A673 (cell line): Measurements from ENCODE around the gene RIIAD1. TPM values are rescaled to one million over a fixed set of nuclear protein-coding genes. Genes with fewer than 3 reads are reported as not detected.

ENCODE experiments used
- BruUV-seq: library from RNA; stranded (reverse); fragments of 400-500 nt; replicated peaks from 2 replicates; lab custom pipeline; 2021; lab: Mats Ljungman, UMichigan
- CTCF ChIA-PET: fragments of 300-600 bp; sonication (Branson Sonifier 250); formaldehyde crosslinking; loops from one replicate; lab custom pipeline; 2022; ENCODE audit warnings: antibody characterized with exemption; lab: Charles Lee
- POLR2A ChIA-PET: fragments of 300-600 bp; sonication (Branson Sonifier 250); formaldehyde crosslinking; loops from one replicate; lab custom pipeline; 2022; ENCODE audit warnings: antibody characterized with exemption; ENCODE audit not compliant: low non-redundant PET; lab: Charles Lee
- DNase-seq: peaks from one replicate; pipeline ENCODE4 v3.0.0-alpha.2; 2015; ENCODE audit warnings: low spot score
- H3K27ac ChIP-seq: fragments of 200-600 bp; sonication (generic); 2 replicates; pipeline ENCODE4 v1.5.1; 2016; ENCODE audit warnings: mixed run types, low read depth, mild to moderate bottlenecking, mixed read lengths, antibody characterized with exemption, low read length; ENCODE audit not compliant: poor library complexity, severe bottlenecking
- H3K27me3 ChIP-seq: fragments of 200-600 bp; sonication (generic); replicated peaks from 2 replicates; pipeline ENCODE4 v1.6.1; 2017; ENCODE audit warnings: mixed run types, low read depth, mild to moderate bottlenecking, mixed read lengths, antibody characterized with exemption, low read length; ENCODE audit not compliant: insufficient read depth, poor library complexity
- H3K36me3 ChIP-seq: fragments of 200-600 bp; sonication (generic); 2 replicates; pipeline ENCODE4 v1.6.1; 2016; ENCODE audit warnings: mixed run types, mild to moderate bottlenecking, mixed read lengths, antibody characterized with exemption, low read length; ENCODE audit not compliant: insufficient read depth, poor library complexity, severe bottlenecking
- H3K4me1 ChIP-seq: fragments of 200-600 bp; sonication (generic); 2 replicates; pipeline ENCODE4 v1.6.1; 2017; ENCODE audit warnings: mixed run types, mild to moderate bottlenecking, mixed read lengths, antibody characterized with exemption, low read length; ENCODE audit not compliant: insufficient read depth, poor library complexity, severe bottlenecking
- H3K4me3 ChIP-seq: fragments of 200-600 bp; sonication (generic); 2 replicates; pipeline ENCODE4 v1.5.1; 2016; ENCODE audit warnings: low read depth, mixed run types, mild to moderate bottlenecking, mixed read lengths, low read length; ENCODE audit not compliant: poor library complexity, severe bottlenecking
- H3K9me3 ChIP-seq: fragments of 200-600 bp; sonication (generic); 2 replicates; pipeline ENCODE4 v1.6.1; 2016; ENCODE audit warnings: mixed run types, low read depth, mild to moderate bottlenecking, mixed read lengths, antibody characterized with exemption, low read length; ENCODE audit not compliant: poor library complexity, severe bottlenecking
- CTCF ChIP-seq: fragments of 300-800, 200-600 bp; sonication (generic); conservative IDR thresholded peaks from 2 replicates; pipeline ENCODE4 v1.5.1; 2017; ENCODE audit warnings: low read depth, mild to moderate bottlenecking, antibody characterized with exemption, low read length, moderate library complexity, mixed read lengths
- EZH2 ChIP-seq: fragments of 200-600 bp; sonication (generic); IDR thresholded peaks from 2 replicates; pipeline ENCODE4 v1.6.1; 2017; ENCODE audit warnings: borderline replicate concordance, low read depth, mild to moderate bottlenecking, mixed read lengths, antibody characterized with exemption, low read length; ENCODE audit not compliant: poor library complexity, severe bottlenecking
- intact Hi-C: fragments of 100-400 bp; cut with micrococcal nuclease; formaldehyde crosslinking; loops from one replicate; pipeline ENCODE4 v1.10.0; 2022; ENCODE audit not compliant: unreplicated experiment
- total RNA-seq: library from RNA; stranded (reverse); gene quantifications from 2 replicates; pipeline ENCODE4 v1.2.3, GENCODE V29; 2021

RIIAD1 gene
- total RNA-seq, 1 experiment from 2014 or later, result not detected

- Histone ChIP-seq H3K27ac (no peak overlapping the region), H3K4me1 (peaks cover 15% of the 10 kb centered on the region), H3K9me3 (no peaks in the 10 kb centered on the region), H3K36me3 (no peaks in the 10 kb centered on the region), H3K4me3 (no peak overlapping the region), H3K27me3 (peaks cover 84% of the 10 kb centered on the region)
- ChIA-PET POLR2A (no interaction called here), CTCF (no interaction called here)
- no TSS peak for BruUV-seq
- no peak for DNase-seq
- TF ChIP-seq CTCF, result no peak
- TF ChIP-seq EZH2, result no peak
- intact Hi-C loops, result no loop called here
These were observed 1.2 kb upstream of the RIIAD1 start for GRCh38 chr1:151720125-151720524.

GRCh38 chr1:151720554-151720953, 768 bp upstream of the RIIAD1 start:
- CTCF ChIA-PET, result no interaction called here
- H3K27ac ChIP-seq, result no peak overlapping the region

DNA sequence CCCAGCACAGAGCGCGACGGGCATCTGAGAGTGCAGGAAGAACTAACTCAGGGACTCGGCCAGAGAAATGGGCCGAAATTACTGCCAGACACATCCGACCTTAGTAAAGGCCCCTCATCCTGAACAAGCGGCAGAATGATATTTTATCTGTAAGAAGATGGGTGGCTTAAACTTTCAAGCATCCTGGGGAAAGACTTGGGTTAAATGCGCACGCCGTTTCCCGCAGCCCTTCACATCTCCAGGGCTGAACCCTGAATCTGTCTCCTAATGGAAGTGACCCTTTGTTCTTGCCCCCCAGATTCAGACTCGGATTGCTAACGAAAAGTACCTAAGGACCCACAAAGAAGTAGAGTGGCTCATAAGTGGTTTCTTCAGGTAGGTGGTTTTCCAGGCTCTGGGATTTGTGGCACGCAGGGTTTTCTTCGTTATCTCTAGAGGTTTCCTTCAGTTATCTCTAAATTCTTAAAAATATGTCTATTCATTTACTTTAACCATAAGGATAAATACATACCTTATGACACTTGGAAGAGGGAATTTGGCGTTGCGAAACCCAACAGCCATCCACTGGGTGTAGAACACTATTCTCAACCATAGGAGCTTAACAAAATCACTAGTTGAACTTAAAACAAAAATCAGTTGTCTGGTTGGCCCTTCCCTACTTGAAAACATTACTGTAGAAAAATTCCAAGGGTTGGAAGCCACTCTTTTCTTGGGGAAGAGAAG, 627 bp downstream of the RIIAD1 start:
- no peak for DNase-seq
- intact Hi-C loops, result no loop called here
- peak overlapping the region; percentile 33 for H3K4me3 ChIP-seq
- H3K9me3 ChIP-seq, result no peaks in the 10 kb centered on the region
- no peaks in the 10 kb centered on the region for H3K36me3 ChIP-seq
- H3K4me1 ChIP-seq, result peaks cover 12% of the 10 kb centered on the region
- ChIA-PET CTCF (no interaction called here), POLR2A (no interaction called here)
- TF ChIP-seq CTCF (no peak), EZH2 (peak; percentile 72)
- peaks cover 85% of the 10 kb centered on the region for H3K27me3 ChIP-seq
- no TSS peak for BruUV-seq
- no peak overlapping the region for H3K27ac ChIP-seq

More at GRCh38 chr1:151720554-151720953, 768 bp upstream of the RIIAD1 start:
- no TSS peak for BruUV-seq
- intact Hi-C loops, result no loop called here
- H3K36me3 ChIP-seq, result no peaks in the 10 kb centered on the region
- no peak for DNase-seq
- peaks cover 82% of the 10 kb centered on the region for H3K27me3 ChIP-seq
- POLR2A ChIA-PET, result no interaction called here
- no peaks in the 10 kb centered on the region for H3K9me3 ChIP-seq
- peak overlapping the region; percentile 3 for H3K4me3 ChIP-seq
- H3K4me1 ChIP-seq, result peaks cover 15% of the 10 kb centered on the region
- no peak for TF ChIP-seq CTCF
- no peak for TF ChIP-seq EZH2
